ENCODE data around the gene BRICD5. TPM values are rescaled to one million over a fixed set of nuclear protein-coding genes. Genes with fewer than 3 reads are reported as not detected.

Gene BRICD5
- total and polyA plus RNA-seq, 2 donors from 2014 or later, result 7.2 to 8.2 TPM

- no peak for DNase-seq
- no peaks in the 10 kb centered on the region for H3K27me3 ChIP-seq (ENCODE audit: control insufficient read depth, insufficient read depth, low read length)
- peaks cover 0 to 14% (median 12%) of the 10 kb centered on the region in 3 donors for H3K36me3 ChIP-seq (ENCODE audit: control insufficient read depth in 2 of 3, insufficient read depth in 3 of 3, low read length in 3 of 3)
- no peak for FAIRE-seq
- H3K9me3 ChIP-seq (ENCODE audit: control insufficient read depth in 2 of 3, insufficient read depth in 1 of 3, low read length in 3 of 3), result no peaks in the 10 kb centered on the region
- intact Hi-C loops (cut with DNase I), result no loop called here
- no peak for TF ChIP-seq CTCF (IDR thresholded peaks at IDR 0.05; ENCODE audit: borderline replicate concordance, extremely low read depth, insufficient read depth)
- no peak overlapping the region for H3K27ac ChIP-seq (ENCODE audit: low read depth in 2 of 2, low read length in 2 of 2)
- no peak overlapping the region for H3K9ac ChIP-seq (ENCODE audit: low read length in 3 of 3)
- H3K4me1 ChIP-seq (ENCODE audit: control insufficient read depth in 2 of 3, insufficient read depth in 2 of 3, low read depth in 1 of 3, low read length in 3 of 3), result no peaks in the 10 kb centered on the region
- H3K4me3 ChIP-seq (ENCODE audit: low read length in 3 of 3), result no peak overlapping the region
Observed at GRCh38 chr16:2177101-2177500, 33.6 kb downstream of the BRICD5 start.

DNA sequence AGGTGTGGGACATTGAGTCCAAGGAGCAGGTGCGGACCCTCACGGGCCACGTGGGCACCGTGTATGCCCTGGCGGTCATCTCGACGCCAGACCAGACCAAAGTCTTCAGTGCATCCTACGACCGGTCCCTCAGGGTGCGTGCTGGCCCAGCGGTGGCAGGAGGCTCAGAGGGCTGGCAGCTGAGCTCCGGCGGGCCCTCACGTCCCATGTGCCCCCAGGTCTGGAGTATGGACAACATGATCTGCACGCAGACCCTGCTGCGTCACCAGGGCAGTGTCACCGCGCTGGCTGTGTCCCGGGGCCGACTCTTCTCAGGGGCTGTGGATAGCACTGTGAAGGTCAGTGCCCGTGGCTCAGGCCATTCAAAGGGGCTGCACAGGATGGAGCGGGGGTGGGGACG, 34.6 kb downstream of the BRICD5 start:
- Histone ChIP-seq H3K27ac (ENCODE audit: low read depth in 2 of 2, low read length in 2 of 2) (no peak overlapping the region), H3K36me3 (ENCODE audit: control insufficient read depth in 2 of 3, insufficient read depth in 3 of 3, low read length in 3 of 3) (peaks cover 0 to 14% (median 12%) of the 10 kb centered on the region in 3 donors), H3K9me3 (ENCODE audit: control insufficient read depth in 2 of 3, insufficient read depth in 1 of 3, low read length in 3 of 3) (no peaks in the 10 kb centered on the region), H3K27me3 (ENCODE audit: control insufficient read depth, insufficient read depth, low read length) (no peaks in the 10 kb centered on the region), H3K4me3 (ENCODE audit: low read length in 3 of 3) (no peak overlapping the region), H3K9ac (ENCODE audit: low read length in 3 of 3) (no peak overlapping the region), H3K4me1 (ENCODE audit: control insufficient read depth in 2 of 3, insufficient read depth in 2 of 3, low read depth in 1 of 3, low read length in 3 of 3) (no peaks in the 10 kb centered on the region)
- no peak for DNase-seq
- no peak for TF ChIP-seq CTCF (IDR thresholded peaks at IDR 0.05; ENCODE audit: borderline replicate concordance, extremely low read depth, insufficient read depth)
- FAIRE-seq, result no peak
- intact Hi-C loops (cut with DNase I), result no loop called here

- Histone ChIP-seq H3K9ac (ENCODE audit: low read length in 3 of 3) (no peak overlapping the region), H3K27me3 (ENCODE audit: control insufficient read depth, insufficient read depth, low read length) (no peaks in the 10 kb centered on the region), H3K4me3 (ENCODE audit: low read length in 3 of 3) (no peak overlapping the region), H3K36me3 (ENCODE audit: control insufficient read depth in 2 of 3, insufficient read depth in 3 of 3, low read length in 3 of 3) (peaks cover 0 to 14% (median 12%) of the 10 kb centered on the region in 3 donors), H3K27ac (ENCODE audit: low read depth in 2 of 2, low read length in 2 of 2) (no peak overlapping the region), H3K9me3 (ENCODE audit: control insufficient read depth in 2 of 3, insufficient read depth in 1 of 3, low read length in 3 of 3) (no peaks in the 10 kb centered on the region), H3K4me1 (ENCODE audit: control insufficient read depth in 2 of 3, insufficient read depth in 2 of 3, low read depth in 1 of 3, low read length in 3 of 3) (no peaks in the 10 kb centered on the region)
- TF ChIP-seq CTCF (IDR thresholded peaks at IDR 0.05; ENCODE audit: borderline replicate concordance, extremely low read depth, insufficient read depth), result no peak
- no peak for DNase-seq
- no peak for FAIRE-seq
- intact Hi-C loops (cut with DNase I), result no loop called here
Observed at GRCh38 chr16:2175454-2175853, 35.2 kb downstream of the BRICD5 start.

All from kidney (tissue), 14 donors.